ENCODE results near the gene RNPS1. TPM values are rescaled to one million over a fixed set of nuclear protein-coding genes. Genes with fewer than 3 reads are reported as not detected.

Gene RNPS1
- total and polyA plus RNA-seq, 9 of the 15 experiments (the other 6 are each of a cell fraction or from before 2014, with no cell fraction given): 44.9 to 338 (median 202) TPM

DNA sequence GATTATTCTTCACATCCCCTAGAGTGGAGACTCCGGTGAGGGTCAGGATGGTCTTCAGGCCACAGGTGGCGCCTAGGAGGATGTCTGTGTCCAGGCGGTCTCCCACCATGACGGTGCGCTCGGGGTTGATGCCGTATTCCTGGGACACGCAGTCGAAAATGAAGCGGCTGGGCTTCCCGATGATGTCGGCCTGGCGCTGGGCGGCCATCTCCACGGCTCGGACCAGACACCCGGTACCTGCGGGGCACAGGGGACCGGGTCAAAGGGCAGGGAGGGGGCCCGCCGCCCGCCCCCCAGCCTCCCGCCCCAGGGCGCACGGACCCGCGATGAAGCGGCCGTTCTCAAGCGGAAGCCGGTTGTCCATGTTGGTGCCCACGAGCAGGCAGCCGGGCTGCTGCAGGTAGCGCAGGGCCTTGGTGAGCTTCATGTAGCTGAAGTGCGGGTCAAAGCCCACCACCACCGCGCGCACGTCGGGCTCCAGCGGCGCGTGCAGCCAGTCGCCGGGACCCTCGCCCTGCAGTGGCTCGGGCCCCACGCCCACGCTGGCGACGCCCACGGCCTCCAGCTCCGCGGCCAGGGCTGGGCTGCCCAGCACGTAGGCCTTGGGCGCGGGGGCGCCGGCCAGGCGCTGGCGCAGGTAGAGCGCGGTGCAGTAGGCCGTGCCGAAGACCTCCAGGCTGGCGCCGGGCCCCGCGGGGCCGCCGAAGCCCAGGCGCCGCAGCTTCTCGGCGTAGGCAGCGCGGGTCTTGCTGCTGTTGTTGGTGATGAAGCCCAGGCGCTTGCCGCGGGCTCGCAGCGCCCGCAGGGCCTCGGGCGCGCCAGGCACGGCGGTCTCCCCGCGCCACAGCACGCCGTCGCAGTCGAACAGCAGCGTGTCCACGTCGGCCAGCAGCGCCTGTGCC lies 53.9 kb downstream of the RNPS1 start (continued):
- TF ChIP-seq TOE1 (IDR thresholded peaks at IDR 0.05; ENCODE audit: borderline replicate concordance) (no peak), TOE1 (CRISPR knock-in tag; IDR thresholded peaks at IDR 0.05; ENCODE audit: borderline replicate concordance, low read depth) (no peak), HMG20A (CRISPR knock-in tag; conservative IDR thresholded peaks at IDR 0.05) (no peak), MTA2 (IDR thresholded peaks at IDR 0.05; ENCODE audit: low read depth) (no peak), ZNF311 (CRISPR knock-in tag; IDR thresholded peaks at IDR 0.05) (no peak), SLC30A9 (CRISPR knock-in tag; IDR thresholded peaks at IDR 0.05) (no peak), ETV1 (tag; conservative IDR thresholded peaks at IDR 0.05; ENCODE audit: low read depth) (no peak), DNMT1 (IDR thresholded peaks at IDR 0.05) (no peak), LEF1 (IDR thresholded peaks at IDR 0.05) (no peak), NONO (IDR thresholded peaks at IDR 0.05; ENCODE audit: low read depth in 2 of 2, low read length in 1 of 2) (peak in 1 of 2 experiments; percentile 52; a peak in 1 of 4 replicates), ZNF146 (CRISPR knock-in tag; IDR thresholded peaks at IDR 0.05; ENCODE audit: unreplicated experiment) (no peak), KDM1A (IDR thresholded peaks at IDR 0.05) (no peak), ZNF76 (CRISPR knock-in tag; IDR thresholded peaks at IDR 0.05; ENCODE audit: borderline replicate concordance) (no peak), FOS (IDR thresholded peaks at IDR 0.05; ENCODE audit: extremely low read depth, insufficient read length) (no peak), ZFP1 (CRISPR knock-in tag; IDR thresholded peaks at IDR 0.05) (no peak), MIER1 (IDR thresholded peaks at IDR 0.05; ENCODE audit: low read depth) (no peak), XRCC5 (IDR thresholded peaks at IDR 0.05; ENCODE audit: low read depth, low read length) (no peak), SIX5 (IDR thresholded peaks at IDR 0.05; ENCODE audit: borderline replicate concordance in 1 of 2, insufficient read depth in 1 of 2, low read depth in 1 of 2, low read length in 2 of 2) (no peak)
- TF ChIP-seq, protein P1, sequence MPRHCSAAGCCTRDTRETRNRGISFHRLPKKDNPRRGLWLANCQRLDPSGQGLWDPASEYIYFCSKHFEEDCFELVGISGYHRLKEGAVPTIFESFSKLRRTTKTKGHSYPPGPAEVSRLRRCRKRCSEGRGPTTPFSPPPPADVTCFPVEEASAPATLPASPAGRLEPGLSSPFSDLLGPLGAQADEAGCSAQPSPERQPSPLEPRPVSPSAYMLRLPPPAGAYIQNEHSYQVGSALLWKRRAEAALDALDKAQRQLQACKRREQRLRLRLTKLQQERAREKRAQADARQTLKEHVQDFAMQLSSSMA (CRISPR knock-in tag; IDR thresholded peaks at IDR 0.05): no peak
- TF ChIP-seq, protein P2, sequence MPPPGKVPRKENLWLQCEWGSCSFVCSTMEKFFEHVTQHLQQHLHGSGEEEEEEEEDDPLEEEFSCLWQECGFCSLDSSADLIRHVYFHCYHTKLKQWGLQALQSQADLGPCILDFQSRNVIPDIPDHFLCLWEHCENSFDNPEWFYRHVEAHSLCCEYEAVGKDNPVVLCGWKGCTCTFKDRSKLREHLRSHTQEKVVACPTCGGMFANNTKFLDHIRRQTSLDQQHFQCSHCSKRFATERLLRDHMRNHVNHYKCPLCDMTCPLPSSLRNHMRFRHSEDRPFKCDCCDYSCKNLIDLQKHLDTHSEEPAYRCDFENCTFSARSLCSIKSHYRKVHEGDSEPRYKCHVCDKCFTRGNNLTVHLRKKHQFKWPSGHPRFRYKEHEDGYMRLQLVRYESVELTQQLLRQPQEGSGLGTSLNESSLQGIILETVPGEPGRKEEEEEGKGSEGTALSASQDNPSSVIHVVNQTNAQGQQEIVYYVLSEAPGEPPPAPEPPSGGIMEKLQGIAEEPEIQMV (tag; conservative IDR thresholded peaks at IDR 0.05; ENCODE audit: low read depth): no peak
- TF ChIP-seq, protein P3, sequence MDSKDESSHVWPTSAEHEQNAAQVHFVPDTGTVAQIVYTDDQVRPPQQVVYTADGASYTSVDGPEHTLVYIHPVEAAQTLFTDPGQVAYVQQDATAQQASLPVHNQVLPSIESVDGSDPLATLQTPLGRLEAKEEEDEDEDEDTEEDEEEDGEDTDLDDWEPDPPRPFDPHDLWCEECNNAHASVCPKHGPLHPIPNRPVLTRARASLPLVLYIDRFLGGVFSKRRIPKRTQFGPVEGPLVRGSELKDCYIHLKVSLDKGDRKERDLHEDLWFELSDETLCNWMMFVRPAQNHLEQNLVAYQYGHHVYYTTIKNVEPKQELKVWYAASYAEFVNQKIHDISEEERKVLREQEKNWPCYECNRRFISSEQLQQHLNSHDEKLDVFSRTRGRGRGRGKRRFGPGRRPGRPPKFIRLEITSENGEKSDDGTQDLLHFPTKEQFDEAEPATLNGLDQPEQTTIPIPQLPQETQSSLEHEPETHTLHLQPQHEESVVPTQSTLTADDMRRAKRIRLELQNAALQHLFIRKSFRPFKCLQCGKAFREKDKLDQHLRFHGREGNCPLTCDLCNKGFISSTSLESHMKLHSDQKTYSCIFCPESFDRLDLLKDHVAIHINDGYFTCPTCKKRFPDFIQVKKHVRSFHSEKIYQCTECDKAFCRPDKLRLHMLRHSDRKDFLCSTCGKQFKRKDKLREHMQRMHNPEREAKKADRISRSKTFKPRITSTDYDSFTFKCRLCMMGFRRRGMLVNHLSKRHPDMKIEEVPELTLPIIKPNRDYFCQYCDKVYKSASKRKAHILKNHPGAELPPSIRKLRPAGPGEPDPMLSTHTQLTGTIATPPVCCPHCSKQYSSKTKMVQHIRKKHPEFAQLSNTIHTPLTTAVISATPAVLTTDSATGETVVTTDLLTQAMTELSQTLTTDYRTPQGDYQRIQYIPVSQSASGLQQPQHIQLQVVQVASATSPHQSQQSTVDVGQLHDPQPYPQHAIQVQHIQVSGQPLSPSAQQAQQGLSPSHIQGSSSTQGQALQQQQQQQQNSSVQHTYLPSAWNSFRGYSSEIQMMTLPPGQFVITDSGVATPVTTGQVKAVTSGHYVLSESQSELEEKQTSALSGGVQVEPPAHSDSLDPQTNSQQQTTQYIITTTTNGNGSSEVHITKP (IDR thresholded peaks at IDR 0.05; ENCODE audit: partially characterized antibody): no peak
- TF ChIP-seq, protein P4, sequence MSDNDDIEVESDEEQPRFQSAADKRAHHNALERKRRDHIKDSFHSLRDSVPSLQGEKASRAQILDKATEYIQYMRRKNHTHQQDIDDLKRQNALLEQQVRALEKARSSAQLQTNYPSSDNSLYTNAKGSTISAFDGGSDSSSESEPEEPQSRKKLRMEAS (CRISPR knock-in tag; IDR thresholded peaks at IDR 0.05): no peak

Data from K562 (cell line).